Stimulated activated CD8-positive, alpha-beta memory T cell treated with anti-CD3 and anti-CD28 coated beads, Interleukin-2, amount 100 ng/mL, for 1 hour (primary cell): ENCODE results near the gene SEC14L1.

ENCODE experiments used
- DNase-seq, 2 donors: peaks; one replicate each; pipeline ENCODE4 v3.0.0-alpha.2; 2020; ENCODE audit warnings: low read depth in 2 of 2

Gene SEC14L1

GRCh38 chr17:77213778-77214132 lies 73.0 kb downstream of the SEC14L1 start:
- DNase-seq: no peak

DNA sequence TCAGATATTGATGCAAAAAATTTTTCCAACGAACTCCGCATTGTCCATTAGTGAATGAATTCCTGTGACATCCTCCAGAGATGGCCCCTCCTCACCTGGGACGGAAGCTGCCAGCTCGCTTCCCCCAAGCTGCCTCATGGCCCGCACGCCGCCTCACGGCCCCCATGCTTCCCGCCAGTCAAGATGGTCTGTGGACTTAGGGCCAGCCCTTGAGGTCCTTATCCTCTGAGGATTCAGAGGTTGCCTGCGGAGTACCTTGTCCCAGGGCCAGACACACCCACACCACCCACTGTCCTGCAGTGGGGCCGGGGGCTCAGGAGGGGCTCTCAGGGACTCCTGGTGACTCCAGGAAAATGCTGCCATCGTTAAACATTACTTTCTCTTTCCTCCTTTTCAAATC lies 73.6 kb downstream of the SEC14L1 start:
- DNase-seq: no peak

- DNase-seq: no peak
Measured at GRCh38 chr17:77214743-77215142, 74.0 kb downstream of the SEC14L1 start.

GRCh38 chr17:77215281-77215680 lies 74.5 kb downstream of the SEC14L1 start:
- no peak for DNase-seq

DNA sequence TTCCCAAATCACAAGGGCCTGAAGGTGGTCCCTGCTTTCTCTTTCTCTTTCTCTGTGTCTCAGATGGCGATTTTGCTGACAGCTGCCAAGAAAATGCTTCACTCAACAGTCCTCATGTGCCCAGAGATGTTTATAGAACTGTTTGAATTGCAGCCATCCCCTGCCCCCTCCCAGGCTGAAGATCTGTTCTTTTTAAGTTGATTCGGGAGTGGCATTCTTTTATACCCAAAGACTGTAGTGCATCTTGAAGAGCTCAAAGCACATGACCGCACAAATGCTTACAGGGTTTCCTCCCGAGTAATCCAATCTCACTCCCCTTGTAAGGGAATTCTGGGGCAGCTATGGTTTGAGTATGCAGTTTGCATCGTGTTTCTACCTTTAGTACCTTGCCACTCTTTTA lies 75.7 kb downstream of the SEC14L1 start:
- DNase-seq: no peak

DNA sequence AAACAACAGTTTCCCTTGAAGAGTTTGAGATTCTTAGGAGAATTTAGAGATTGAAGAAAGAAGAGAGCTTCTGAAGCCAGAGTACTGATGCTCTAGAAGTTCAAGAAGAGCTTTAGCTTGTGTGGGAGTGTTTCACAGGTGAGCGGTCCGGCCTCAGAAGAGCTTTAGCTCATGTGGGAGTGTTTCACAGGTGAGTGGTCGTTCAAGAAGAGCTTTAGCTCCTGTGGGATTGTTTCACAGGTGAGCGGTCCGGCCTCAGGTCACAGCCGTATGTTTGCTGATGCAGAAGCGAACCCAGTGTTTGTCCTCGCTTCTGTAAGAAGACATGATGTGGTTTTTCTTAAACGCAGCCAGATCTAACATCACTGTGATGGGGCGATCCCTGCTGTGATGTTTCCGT lies 76.4 kb downstream of the SEC14L1 start:
- no peak for DNase-seq

GRCh38 chr17:77217566-77217965 lies 76.8 kb downstream of the SEC14L1 start:
- DNase-seq: no peak

DNA sequence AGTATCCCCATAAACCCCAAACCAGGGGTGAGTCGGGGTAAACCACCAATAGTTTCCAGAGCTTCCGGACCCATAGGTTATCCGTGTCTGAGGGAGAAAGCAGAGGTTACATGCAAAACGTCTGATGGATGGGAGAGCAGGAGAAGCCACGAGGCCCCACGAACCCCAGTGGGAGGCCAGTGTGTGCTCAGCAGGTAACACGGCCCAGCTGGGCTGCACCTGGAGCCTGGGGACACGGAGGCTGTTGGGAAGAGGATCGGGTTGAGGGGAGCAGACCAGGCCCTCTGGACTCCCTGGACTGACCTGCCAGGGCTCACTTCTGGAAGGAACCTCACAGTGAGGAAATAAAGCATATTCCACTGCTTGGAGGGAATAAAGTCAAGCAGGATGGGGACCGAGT lies 78.1 kb downstream of the SEC14L1 start:
- no peak for DNase-seq

GRCh38 chr17:77222356-77222755 lies 81.6 kb downstream of the SEC14L1 start:
- DNase-seq: no peak

DNA sequence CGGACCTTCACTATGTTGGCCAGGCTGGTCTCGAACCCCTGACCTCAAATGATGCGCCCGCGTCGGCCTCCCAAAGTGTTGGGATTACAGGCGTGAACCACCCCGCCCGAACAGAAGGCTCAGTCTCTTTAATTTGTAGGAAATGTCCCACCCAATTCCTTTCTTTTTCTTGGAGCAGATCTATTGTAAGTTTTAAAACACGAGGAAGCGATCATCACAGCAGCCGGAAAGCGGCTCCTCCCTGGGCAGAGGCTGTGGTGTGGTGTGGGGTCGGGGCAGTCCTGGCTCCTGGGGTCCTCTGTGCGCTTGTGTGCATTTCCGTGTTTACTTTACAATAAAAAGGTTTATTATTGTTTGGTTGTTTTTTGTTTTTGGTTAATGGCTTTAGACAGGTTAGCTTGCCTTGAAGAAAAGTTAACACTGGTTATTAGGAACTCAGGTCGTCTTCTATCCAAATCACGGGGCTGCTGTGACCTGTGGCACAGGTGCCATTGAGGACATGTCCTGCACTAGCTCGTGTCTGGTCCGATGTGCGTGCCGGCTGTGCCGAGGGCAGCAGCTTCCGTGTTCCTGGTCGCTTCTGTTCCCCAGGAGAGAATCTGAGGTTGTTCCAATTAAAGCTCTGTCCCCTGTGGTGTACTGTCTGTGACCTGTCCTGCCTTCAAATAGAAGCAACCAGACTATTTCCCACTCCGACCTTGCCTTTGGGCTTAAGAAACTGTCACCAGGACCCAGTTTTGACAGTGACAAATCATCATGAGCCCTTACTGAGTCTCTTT lies 83.1 kb downstream of the SEC14L1 start:
- no peak for DNase-seq

GRCh38 chr17:77225265-77225664 lies 84.5 kb downstream of the SEC14L1 start:
- no peak for DNase-seq

DNA sequence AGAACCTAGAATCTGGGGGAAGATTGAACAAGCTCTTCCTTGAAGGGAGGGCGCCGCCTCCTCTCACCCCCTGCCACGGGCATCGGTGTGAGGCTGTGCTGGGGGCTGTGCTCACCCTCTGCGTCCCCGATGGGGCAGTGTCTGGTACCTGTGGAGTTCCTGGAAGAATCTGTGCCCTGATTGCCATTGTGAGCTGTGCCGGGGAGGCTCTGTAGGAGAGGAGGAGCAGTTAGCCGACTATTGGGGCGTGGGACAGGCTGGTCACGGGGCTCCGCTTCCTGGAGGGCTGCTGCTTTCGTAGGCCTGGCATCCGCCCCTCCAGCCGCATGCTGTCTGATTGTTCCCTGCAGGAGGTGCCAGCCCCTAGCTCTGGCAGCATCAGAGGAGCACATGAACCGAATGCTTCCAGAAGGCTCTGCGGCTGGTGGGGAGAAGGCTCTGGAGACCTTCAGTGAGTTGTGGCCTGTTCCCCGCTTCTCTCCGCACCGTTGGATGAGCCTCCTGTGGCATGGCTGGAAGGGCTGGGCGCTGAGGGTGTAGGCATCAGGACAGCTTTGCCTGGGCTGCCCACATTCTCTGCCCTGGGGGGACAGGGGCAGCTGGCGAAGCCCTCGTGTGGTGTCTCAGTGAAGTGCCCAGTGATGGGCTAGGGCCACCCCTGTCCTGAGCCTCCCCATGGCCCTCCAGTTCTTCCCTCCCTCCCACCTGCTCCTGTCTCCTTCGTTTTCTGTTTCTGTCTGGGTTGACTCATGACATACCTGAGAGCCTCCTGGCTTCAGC lies 86.9 kb downstream of the SEC14L1 start:
- DNase-seq: no peak

GRCh38 chr17:77228241-77228752 lies 87.5 kb downstream of the SEC14L1 start:
- no peak for DNase-seq

GRCh38 chr17:77228816-77229215 lies 88.0 kb downstream of the SEC14L1 start:
- DNase-seq: no peak

DNA sequence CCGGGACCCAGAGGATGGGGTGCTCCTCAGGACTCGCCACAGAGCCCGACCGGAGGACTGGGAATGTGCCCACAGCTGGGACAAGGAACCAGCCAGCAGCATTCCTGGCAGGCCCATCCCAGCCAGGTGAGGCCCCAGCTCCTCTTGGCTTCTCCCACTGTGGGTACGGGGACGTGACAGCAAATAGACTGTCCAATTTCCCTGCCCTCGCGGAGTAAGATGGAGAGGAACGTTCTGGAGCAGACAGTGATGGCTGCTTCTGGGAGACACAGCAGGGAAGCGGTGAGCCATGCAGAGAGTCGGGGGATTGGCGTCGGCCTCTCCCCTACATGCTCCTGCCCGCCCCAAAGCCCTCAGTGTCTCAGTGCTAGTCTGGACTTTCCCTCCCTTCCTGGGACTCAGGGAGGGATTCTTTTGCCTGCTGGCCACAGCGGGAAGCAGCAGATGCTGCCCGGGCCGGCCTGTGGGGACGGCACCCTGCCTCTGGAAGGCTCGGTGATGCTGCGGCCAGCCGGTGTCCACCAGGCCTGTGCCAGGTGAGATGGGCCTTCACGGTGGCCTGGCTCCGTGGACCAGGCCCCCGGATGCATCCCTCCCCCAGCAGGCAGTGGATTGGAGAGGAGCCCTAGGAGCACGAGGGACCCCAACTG lies 89.1 kb downstream of the SEC14L1 start:
- no peak for DNase-seq

DNA sequence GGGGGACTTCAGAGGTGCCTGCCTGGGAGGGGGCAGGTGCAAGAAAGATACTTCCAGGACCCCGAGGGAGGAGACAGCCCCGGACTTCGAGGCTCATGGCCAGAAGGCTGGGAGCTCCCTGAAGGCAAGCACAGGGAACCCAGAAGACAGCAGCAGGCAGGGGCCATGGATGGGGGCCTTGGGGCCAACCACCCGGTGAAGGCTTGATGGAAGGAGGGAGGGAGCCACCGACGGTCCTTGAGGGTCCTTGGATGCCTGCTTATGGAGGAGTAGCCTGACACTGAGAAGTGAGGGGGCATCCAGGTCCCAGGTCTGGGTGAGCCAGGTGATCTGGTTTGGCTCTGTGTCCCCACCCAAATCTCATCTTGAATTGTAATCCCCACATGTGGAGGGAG lies 89.7 kb downstream of the SEC14L1 start:
- no peak for DNase-seq

DNA sequence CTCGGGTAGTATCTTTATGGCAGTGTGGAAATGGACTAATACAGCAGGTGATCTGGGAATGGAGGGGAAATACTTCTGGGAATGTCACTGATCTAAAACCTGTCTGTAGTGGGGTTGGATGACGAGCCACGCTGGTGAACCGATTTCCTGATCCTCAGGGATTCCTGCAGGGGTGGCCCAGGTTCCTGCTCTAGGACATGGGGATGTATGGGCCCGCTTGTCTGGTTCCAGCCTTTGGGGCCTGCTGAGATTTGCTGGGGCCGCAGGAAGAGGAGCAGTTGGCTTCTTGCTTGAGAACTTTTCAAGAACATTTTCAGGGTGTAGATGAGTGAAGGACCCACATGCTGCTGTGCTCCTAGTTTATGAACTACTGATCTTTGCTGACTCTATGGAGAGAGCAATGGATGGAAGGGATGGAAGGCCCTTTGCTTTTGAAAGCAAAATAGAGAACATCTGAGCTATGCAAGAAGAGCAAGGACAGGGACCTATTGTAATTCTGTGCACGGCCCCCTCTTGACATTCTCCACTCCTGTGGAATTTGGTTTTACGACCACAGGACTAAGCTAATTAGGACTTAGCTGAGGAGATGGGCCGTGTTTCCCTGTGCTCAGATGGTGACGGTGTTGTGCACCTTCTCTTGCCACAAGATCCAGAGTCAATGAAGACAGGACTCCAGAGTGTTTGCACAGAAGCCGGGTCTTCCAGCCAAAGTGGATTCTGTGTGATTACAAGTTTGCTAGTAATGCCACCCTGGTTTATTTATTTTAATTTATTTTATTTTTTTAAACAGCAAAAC lies 90.5 kb downstream of the SEC14L1 start:
- no peak for DNase-seq

- DNase-seq: no peak
Measured at GRCh38 chr17:77233127-77233526, 92.4 kb downstream of the SEC14L1 start.

DNA sequence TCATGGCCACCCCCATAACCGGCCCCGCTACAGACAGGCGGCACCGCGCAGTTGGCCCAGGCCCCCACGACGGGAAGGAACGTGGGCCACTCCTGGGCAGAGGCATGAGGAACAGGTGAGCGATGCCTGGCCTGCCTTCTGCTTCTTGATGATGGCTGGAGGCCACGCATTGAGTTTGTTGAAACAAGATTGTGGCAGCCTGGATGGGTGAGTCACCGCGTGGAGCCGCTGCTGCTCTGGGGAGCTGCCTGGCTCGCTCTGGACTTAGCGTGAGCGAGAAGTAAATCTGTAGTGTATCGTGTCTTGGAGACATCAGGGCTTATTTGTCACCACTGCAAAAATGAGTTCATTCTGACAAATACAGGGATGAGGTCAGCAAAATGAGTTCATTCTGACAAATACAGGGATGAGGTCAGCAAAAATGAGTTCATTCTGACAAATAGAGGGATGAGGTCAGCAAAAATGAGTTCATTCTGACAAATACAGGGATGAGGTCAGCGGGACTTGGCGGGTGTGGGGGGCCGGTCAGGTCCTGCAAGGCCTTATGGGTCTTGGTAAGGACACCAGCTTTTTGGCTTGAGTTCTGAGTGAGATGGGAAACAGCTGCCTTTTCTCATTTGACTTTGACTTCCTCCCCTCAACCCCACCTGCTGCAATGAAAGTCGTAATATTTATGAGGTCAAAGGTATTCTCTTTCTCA lies 93.0 kb downstream of the SEC14L1 start:
- no peak for DNase-seq

DNA sequence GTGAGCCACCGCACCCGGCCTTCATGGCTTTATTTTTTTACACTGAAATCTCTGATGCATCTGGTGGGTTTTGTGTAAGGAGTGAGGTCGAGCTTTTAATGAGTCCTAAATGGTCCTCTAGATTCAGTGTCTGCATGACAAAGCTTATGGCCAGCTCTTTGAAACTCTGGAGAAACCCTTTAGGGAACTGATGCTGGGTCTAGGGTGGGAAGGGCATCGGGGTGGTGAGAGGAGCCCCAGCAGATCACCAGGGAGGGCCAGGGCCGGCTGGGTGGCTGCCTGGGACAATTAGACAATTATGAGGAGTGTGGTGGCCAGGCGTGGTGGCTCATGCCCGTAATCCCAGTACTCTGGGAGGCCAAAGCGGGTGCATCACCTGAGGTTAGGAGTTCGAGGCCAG lies 93.9 kb downstream of the SEC14L1 start:
- DNase-seq: no peak

- DNase-seq: no peak
Measured at GRCh38 chr17:77235370-77235941, 94.7 kb downstream of the SEC14L1 start.
